ENCODE data around the gene IRF4. TPM values are rescaled to one million over a fixed set of nuclear protein-coding genes. Genes with fewer than 3 reads are reported as not detected.

IRF4 gene
- total RNA-seq, 2 experiments from 2014 or later = 409 to 439 TPM

DNA sequence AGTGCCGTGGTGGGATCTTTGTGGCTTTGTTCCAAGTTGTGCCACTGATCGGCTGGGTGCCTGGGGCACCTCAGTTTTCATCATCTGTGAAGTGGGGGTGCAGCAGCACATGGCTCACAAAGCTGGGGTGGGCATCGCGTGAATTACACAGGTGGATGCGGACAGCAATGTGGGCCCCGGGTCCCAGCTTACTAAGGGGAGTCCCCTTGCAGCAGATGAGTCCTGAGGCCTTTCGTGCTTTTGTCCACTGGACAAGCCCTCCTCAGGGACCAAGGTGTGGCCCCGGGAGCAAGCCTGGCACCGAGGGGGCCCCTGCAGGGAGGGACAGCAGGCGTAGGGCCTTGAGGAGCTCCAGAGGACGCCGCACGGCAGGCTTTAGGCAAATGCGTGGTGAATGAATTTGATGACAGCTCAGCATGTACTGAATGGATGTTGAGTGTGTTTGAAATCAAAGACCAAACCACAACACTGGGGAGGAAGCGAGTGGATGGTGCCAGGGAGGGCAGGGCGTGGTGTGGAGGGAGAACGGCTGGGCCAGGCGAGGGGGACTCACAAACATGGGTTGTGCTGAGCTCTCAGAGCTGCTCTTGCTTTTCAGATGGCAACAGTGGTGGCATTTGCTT is 53.2 kb downstream of the IRF4 start:
- TF ChIP-seq, protein P1, sequence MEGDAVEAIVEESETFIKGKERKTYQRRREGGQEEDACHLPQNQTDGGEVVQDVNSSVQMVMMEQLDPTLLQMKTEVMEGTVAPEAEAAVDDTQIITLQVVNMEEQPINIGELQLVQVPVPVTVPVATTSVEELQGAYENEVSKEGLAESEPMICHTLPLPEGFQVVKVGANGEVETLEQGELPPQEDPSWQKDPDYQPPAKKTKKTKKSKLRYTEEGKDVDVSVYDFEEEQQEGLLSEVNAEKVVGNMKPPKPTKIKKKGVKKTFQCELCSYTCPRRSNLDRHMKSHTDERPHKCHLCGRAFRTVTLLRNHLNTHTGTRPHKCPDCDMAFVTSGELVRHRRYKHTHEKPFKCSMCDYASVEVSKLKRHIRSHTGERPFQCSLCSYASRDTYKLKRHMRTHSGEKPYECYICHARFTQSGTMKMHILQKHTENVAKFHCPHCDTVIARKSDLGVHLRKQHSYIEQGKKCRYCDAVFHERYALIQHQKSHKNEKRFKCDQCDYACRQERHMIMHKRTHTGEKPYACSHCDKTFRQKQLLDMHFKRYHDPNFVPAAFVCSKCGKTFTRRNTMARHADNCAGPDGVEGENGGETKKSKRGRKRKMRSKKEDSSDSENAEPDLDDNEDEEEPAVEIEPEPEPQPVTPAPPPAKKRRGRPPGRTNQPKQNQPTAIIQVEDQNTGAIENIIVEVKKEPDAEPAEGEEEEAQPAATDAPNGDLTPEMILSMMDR (IDR thresholded peaks at IDR 0.05) = no peak
- DNase-seq = peak; percentile 80
- Mint-ChIP-seq H3K4me3 (peak overlapping the region; percentile 68), H3K27me3 (no peaks in the 10 kb centered on the region), H3K9me3 (no peaks in the 10 kb centered on the region), H3K36me3 (ENCODE audit: low read depth) (peaks cover 4% of the 10 kb centered on the region), H3K27ac (peak overlapping the region; percentile 97), H3K4me1 (ENCODE audit: low read depth) (peaks cover 48% of the 10 kb centered on the region)
- peak; percentile 48 for ATAC-seq
- intact Hi-C loops (cut with micrococcal nuclease) = loop anchor here (5.0 kb wide), 2 partner anchors 42 to 152 kb away; partner anchors contain the start of gene DUSP22
- ChIA-PET POLR2A (interaction anchor here (0.5 to 24.1 kb wide), 13 partner anchors 9 to 290 kb away, joined by 3 to 630 read pairs (median 18); partner anchors contain the start of gene IRF4), CTCF (interaction anchor here (1.0 to 3.5 kb wide), 7 partner anchors 10 to 256 kb away, joined by 4 to 25 read pairs (median 4); no protein-coding TSS in a partner anchor)

DNA sequence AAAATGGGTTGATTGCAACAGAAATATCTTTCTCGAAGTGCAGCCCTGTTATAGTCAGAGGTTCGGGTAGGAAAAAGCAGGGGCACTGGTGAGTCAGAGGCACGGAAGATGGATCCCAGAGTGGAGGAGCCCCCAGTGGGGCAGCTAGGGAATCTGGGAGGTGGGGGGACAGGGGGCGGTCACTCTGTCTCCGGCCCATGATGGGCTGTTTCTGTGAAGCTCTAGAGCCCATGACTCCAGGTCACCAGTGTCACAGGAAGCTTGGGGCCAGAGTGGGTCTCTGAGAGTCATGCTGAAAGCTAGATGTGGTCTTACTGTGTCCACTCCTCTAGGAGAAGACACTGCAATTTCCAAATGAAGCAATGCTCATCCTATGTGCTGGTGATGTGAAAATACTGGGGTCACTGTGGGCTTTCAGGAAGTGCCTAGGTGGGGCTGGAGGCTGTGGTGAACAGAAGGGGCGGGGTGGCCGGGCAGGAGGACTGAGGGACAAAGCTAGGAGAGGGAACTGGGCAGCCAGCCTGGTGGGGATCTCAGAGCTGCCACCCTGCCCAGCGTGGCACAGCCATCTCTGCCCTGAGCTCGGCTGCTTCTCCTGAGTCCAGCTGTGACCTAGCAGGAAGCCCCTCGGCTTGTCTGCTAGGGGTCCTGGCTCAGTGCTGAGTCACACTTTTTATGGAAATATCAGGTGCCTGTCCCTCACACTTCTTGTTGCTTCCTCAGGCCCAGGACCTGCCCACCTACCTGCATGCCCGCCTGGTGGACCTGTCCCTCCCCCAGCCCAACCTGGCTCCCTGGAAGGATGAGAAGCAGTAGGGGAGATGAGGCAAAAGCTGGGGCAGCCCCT is 54.2 kb downstream of the IRF4 start:
- intact Hi-C loops (cut with micrococcal nuclease) = loop anchor here (2.0 to 5.0 kb wide), 3 partner anchors 43 to 153 kb away; partner anchors contain the start of gene DUSP22
- ChIA-PET POLR2A (interaction anchor here (0.6 to 24.1 kb wide), 22 partner anchors 9 to 291 kb away, joined by 3 to 630 read pairs (median 4); partner anchors contain the start of gene IRF4), CTCF (interaction anchor here (0.8 to 3.5 kb wide), 13 partner anchors 8 to 257 kb away, joined by 3 to 25 read pairs (median 4); no protein-coding TSS in a partner anchor)
- H3K9me3 Mint-ChIP-seq = peaks cover 4% of the 10 kb centered on the region
- H3K27me3 Mint-ChIP-seq = no peaks in the 10 kb centered on the region
- peak overlapping the region; percentile 97 for H3K27ac Mint-ChIP-seq
- H3K36me3 Mint-ChIP-seq (ENCODE audit: low read depth) = peaks cover 4% of the 10 kb centered on the region
- DNase-seq (no peak), ATAC-seq (no peak)
- peak overlapping the region; percentile 68 for H3K4me3 Mint-ChIP-seq
- H3K4me1 Mint-ChIP-seq (ENCODE audit: low read depth) = peaks cover 48% of the 10 kb centered on the region
- TF ChIP-seq, protein P1 (IDR thresholded peaks at IDR 0.05) = no peak

DNA sequence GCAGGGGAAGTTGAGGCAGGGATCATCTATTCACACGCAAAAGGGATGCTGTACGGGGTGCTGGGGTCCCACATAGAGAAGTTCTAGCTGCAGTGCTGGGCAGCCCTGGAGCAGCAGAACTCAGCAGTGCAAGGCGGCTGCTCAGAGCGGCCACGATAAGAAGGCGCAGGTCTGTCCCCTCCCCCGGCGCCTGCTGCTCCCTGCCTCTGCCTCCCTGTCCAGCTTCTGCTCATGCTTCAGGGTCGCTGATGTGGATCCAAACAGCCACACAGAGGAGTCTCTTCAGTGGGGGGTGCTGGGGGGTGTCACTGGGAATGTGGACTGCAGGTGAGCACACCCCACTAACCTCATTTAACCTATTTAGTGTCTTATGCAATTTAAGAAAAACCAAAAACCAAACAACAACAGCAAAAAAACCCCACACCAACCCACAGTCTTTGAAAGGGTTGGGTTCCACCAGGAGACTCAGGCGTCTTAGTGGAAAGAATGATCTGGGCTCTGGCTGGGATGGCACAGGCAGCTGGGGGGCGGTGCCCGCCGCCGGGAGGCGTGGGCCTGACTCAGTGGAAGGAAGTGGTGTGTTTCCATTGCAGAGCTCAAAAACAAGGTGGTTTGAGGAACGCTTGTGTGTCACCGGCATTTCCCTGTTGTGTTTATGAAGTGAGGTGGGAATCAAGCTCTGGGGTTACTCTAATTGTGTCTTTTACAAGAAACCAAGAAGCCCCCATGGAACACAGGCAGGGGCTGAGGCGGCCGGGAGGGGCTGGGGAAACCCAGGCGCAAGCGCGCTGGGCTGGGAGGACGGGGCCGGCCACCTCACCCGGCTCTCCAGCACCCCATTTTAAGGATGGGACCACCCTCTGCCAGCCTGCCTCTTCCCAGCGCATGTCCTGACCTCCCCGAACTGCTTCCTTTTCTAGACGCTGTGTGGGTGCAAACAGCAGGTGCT is 55.1 kb downstream of the IRF4 start:
- ChIA-PET CTCF (interaction anchor here (0.8 to 3.5 kb wide), 10 partner anchors 9 to 230 kb away, joined by 3 to 25 read pairs (median 3); no protein-coding TSS in a partner anchor), POLR2A (interaction anchor here (0.9 to 24.1 kb wide), 20 partner anchors 11 to 257 kb away, joined by 3 to 630 read pairs (median 6); partner anchors contain the start of gene IRF4)
- Mint-ChIP-seq H3K36me3 (ENCODE audit: low read depth) (peaks cover 4% of the 10 kb centered on the region), H3K4me1 (ENCODE audit: low read depth) (peaks cover 48% of the 10 kb centered on the region), H3K9me3 (peaks cover 4% of the 10 kb centered on the region), H3K4me3 (peak overlapping the region; percentile 68), H3K27ac (peak overlapping the region; percentile 97), H3K27me3 (no peaks in the 10 kb centered on the region)
- TF ChIP-seq, protein P1 (IDR thresholded peaks at IDR 0.05) = no peak
- DNase-seq = peak; percentile 97
- ATAC-seq = peak; percentile 78
- intact Hi-C loops (cut with micrococcal nuclease) = loop anchor here (2.0 to 5.0 kb wide), 3 partner anchors 44 to 154 kb away; partner anchors contain the start of gene DUSP22

DNA sequence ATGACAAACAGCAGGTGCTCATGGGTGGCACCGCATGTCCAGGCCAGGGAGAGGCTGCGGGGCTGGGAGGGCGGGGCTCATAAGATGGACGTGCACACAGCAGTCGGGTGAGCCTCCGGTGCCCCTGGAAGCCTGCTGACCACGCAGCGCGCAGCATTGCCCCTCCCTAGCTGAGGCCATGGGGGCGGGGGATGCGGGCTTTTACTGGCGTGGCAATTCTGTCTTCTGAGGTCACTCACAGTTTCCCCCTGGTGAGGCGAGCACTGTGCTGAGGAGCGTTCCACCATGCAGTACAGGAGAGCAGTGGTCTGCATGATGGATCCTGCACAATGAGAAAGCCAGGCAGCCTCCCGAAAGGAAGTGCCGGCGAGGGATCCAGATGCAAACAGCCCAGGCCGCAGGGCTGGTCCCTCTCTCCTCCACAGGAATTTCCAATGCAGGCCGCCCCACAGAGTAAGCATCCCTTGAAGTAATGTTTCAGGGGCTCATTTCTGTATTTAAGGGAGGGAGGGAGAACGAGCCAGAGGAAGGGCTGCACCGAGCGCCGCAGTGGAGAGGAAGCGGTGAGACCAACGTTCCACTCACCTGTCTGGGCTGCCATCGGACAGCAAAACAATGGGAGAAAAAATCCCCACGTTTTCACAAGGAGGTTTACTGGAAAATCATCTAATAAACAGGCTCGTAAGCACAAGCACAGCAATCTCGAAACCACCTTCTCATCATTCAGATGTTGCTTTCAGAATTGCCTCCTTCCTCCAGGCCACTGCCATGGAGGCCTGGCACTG is 56.0 kb downstream of the IRF4 start:
- peaks cover 48% of the 10 kb centered on the region for H3K4me1 Mint-ChIP-seq (ENCODE audit: low read depth)
- H3K9me3 Mint-ChIP-seq = peaks cover 4% of the 10 kb centered on the region
- CTCF ChIA-PET = interaction anchor here (1.0 to 3.5 kb wide), 4 partner anchors 13 to 52 kb away, joined by 3 to 25 read pairs (median 4); no protein-coding TSS in a partner anchor

More for the DNA sequence above, 56.0 kb downstream of the IRF4 start:
- Mint-ChIP-seq H3K27ac (peak overlapping the region; percentile 97), H3K27me3 (no peaks in the 10 kb centered on the region), H3K36me3 (ENCODE audit: low read depth) (peaks cover 4% of the 10 kb centered on the region), H3K4me3 (peak overlapping the region; percentile 68)
- POLR2A ChIA-PET = interaction anchor here (0.9 to 24.1 kb wide), 15 partner anchors 12 to 258 kb away, joined by 3 to 630 read pairs (median 17); partner anchors contain the start of gene IRF4
- TF ChIP-seq, protein P1 (IDR thresholded peaks at IDR 0.05) = no peak
- intact Hi-C loops (cut with micrococcal nuclease) = loop anchor here (2.0 to 5.0 kb wide), 3 partner anchors 45 to 155 kb away; partner anchors contain the start of gene DUSP22
- peak; percentile 66 for DNase-seq
- ATAC-seq = peak; percentile 19
